ENCODE results near the gene GMDS.
"Not testable (repeated sequence)": the region's sequence is repeated elsewhere in the genome, so short reads cannot be mapped to it uniquely, and the experiment has no call there.

The GMDS gene

GRCh38 chr6:1705630-1706029 is 539.8 kb downstream of the GMDS start:
- no peak for DNase-seq (ENCODE audit: insufficient read length, low spot score)
- no peak for FAIRE-seq

GRCh38 chr6:1705183-1705582 is 540.2 kb downstream of the GMDS start:
- DNase-seq (ENCODE audit: insufficient read length, low spot score) (no peak), FAIRE-seq (no peak)

DNA sequence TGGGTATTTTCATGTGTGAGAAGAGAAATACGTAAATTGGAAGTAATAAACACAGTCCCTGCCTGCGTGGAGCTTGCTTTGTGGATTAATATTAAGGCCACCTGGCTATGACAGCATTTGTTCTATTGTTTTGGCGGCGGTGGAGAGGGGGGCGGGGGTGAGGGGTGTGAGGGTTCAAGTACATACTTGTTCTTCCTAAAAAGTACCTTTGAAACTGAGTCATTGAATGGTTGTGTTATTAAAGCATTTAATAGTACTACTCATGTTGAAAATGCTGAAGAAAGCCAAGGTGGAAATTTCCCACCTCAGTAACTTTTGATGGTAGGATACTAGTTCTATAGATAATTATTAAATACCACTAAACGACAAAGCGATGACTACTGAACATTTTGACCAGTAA is 540.7 kb downstream of the GMDS start:
- FAIRE-seq (no peak), DNase-seq (ENCODE audit: insufficient read length, low spot score) (no peak)

DNA sequence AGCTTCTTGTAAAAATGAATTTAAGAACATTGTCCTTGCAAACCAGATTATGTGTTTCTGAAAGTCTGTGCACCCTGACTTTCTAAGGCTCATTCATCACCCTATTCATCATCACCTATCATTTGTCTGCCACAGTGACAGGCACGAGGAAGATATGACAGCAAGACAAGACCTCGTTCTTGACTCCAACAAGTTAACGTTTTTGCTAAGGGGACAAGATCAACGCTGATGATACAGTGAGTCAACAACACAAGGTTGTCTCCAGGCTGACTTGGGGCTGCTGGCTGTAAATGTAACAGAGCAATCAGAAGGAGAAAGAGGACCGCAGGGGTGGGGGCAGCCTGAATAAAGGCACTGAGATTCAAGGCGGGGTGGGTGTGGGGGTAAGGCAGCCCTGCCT is 541.5 kb downstream of the GMDS start:
- no peak for FAIRE-seq
- DNase-seq (ENCODE audit: insufficient read length, low spot score), result no peak

GRCh38 chr6:1703091-1703855 is 542.1 kb downstream of the GMDS start:
- no peak for FAIRE-seq
- no peak for DNase-seq (ENCODE audit: insufficient read length, low spot score)

- no peak for DNase-seq (ENCODE audit: insufficient read length, low spot score)
Measured at GRCh38 chr6:1702580-1703051, 542.8 kb downstream of the GMDS start.

GRCh38 chr6:1701668-1702353 is 543.6 kb downstream of the GMDS start:
- FAIRE-seq (peak; percentile 80), DNase-seq (ENCODE audit: insufficient read length, low spot score) (peak; percentile 84)

More at GRCh38 chr6:1702580-1703051, 542.8 kb downstream of the GMDS start:
- FAIRE-seq, result no peak

DNA sequence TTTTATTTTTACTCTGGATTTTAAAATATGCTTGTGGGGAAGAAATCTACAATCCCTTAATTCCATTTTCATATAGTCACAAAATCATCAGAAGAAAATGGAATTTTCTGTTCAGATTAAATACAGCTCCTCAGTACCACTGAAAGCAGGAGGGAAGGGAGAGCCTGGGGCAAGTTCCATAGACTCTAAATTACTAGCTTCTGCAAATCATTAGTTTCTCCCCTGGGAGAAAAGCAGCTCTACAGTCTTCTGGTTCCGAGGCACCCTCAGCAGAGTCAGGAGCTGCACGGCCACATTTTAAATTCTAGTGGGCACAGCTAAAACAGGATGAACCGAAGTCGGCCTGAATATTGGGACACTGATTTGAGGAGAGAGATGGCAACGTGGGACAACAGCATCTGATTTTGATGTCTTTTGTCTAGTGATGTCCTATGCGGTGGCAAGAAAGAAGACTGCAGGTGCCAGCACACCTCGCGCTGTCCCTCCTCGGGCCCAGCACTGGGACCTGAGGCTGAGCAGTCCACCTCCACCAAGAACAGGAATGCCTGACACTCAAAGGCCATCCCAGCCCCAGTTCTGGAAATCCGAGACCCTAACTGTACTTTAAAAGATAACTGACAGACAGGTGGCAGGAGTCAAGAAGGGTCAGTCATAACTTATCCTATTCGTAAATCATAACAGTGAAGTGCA is 545.0 kb downstream of the GMDS start:
- DNase-seq (ENCODE audit: insufficient read length, low spot score) (no peak), FAIRE-seq (peak; percentile 16)

DNA sequence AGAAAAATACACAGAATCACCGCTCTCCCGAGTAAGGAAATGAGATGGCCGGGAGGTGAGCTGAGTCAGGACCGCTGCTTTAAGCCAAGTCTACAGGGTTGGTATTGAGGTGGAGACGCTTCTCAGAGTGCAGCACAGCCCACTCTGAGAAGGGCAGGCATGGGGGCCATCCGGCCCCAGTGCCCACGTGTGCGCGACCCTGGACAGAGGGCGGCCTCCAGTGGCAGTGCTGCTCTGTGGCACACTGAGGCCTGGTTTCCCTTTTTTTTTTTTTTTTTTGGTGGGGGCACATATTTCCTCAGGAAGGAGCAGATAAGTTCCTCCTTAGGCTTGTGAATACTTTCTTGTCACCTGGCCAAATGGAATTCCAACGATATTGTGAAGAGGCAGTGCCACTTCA is 546.9 kb downstream of the GMDS start:
- FAIRE-seq, result no peak
- no peak for DNase-seq (ENCODE audit: insufficient read length, low spot score)

- no peak for DNase-seq (ENCODE audit: insufficient read length, low spot score)
- FAIRE-seq, result no peak
Measured at GRCh38 chr6:1697688-1698351, 547.6 kb downstream of the GMDS start.

DNA sequence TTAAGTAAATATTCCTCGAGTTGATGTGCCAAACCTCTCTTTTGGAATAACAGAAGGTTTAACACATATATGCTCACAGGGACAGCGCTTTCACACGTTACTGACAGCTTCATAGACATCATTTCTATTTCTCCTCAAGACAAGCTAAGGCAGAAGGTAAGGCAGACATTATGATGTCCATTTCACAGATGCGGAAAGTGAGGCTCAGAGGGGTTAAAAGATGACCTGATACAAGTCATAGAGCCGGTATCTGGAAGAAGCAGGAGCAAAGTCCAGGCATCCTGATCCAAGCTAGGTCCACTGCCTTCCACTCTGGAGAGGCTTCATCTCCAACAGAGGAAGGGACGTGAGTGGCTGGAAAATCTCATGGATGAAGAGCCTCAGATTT is 548.9 kb downstream of the GMDS start:
- FAIRE-seq (no peak), DNase-seq (ENCODE audit: insufficient read length, low spot score) (no peak)

- FAIRE-seq (no peak), DNase-seq (ENCODE audit: insufficient read length, low spot score) (no peak)
Measured at GRCh38 chr6:1695546-1696462, 549.6 kb downstream of the GMDS start.

- FAIRE-seq; DNase-seq (ENCODE audit: insufficient read length, low spot score): not testable (repeated sequence)
Measured at GRCh38 chr6:1691828-1692227, 553.6 kb downstream of the GMDS start.

DNA sequence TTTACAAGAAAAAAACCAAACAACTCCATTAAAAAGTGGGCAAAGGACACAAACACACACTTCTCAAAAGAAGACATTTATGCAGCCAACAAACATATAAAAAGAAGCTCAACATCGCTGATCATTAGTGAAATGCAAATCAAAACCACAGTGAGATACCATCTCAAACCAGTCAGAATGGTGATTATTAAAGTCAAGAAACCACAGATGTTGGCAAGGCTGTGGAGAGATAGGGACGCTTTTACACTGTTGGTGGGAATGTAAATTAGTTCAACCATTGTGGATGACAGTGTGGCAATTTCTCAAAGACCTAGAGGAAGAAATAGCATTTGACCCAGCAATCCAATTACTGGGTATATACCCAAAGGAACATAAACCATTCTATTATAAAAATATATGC is 554.7 kb downstream of the GMDS start:
- DNase-seq (ENCODE audit: insufficient read length, low spot score); FAIRE-seq: not testable (repeated sequence)

DNA sequence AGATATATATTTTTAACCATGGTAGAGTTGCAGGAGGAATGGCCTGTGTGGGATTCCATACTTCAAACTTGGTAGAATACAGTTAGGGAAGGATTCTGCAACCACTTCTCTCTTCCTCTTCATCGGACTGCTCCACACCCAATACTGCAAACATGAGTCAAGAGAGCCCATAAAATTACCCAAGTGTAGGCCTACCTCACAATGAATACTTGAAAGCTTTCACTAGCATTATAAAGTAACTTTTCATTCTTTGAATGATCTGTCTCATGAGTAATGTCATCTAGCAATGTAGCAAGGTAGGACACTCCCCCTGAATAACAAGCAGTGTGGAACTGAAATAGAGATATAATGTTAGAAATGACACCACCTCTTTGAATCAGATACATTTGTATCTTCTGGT is 556.3 kb downstream of the GMDS start:
- no peak for FAIRE-seq
- DNase-seq (ENCODE audit: insufficient read length, low spot score), result no peak

GRCh38 chr6:1688396-1688795 is 557.0 kb downstream of the GMDS start:
- FAIRE-seq (no peak), DNase-seq (ENCODE audit: insufficient read length, low spot score) (no peak)

DNA sequence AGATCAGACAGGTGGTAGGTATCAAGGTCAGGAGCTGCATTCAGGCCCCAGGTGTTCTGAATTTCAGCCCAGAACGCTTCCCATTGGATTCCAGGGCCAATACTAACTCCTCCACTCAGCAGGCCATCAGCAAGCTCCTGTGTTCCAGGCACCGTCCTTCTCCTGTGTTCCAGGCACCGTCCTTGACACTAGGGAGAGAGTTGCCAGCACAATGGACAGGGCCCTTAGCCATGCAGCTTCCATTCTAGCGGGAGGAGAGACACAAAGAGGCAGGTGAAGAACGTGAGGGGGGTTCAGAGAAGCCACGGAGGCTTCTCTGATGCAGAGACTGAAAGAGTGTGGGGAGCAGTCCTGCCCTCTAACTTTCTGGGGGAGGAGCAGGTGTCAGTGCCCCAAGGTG is 558.0 kb downstream of the GMDS start:
- DNase-seq (ENCODE audit: insufficient read length, low spot score) (no peak), FAIRE-seq (no peak)

GRCh38 chr6:1686117-1687098 is 559.0 kb downstream of the GMDS start:
- FAIRE-seq (no peak), DNase-seq (ENCODE audit: insufficient read length, low spot score) (peak; percentile 45)

GRCh38 chr6:1679688-1680068 is 565.7 kb downstream of the GMDS start:
- DNase-seq (ENCODE audit: insufficient read length, low spot score) (no peak), FAIRE-seq (no peak)

Measured in HTR-8/SVneo (cell line).